HepG2 (cell line): ENCODE data around the gene ALPK3. TPM values are rescaled to one million over a fixed set of nuclear protein-coding genes. Genes with fewer than 3 reads are reported as not detected.
A peak's percentile ranks its signal among the peaks of the same experiment; 100 is the strongest.

Experiments used
- ATRX ChIP-seq: sonication (generic); formaldehyde crosslinking; IDR thresholded peaks from 2 replicates; pipeline ENCODE4 v1.4.0; 2020; ENCODE audit warnings: missing genetic modification reagents, borderline replicate concordance
- FOXA3 ChIP-seq: IDR thresholded peaks from 2 replicates; pipeline ENCODE4 v1.6.1; 2016; ENCODE audit warnings: missing genetic modification reagents, missing compliant biosample characterization
- GTF3A ChIP-seq: sonication (generic); formaldehyde crosslinking; conservative IDR thresholded peaks from 2 replicates; pipeline ENCODE4 v1.4.0; 2020; ENCODE audit warnings: mild to moderate bottlenecking, missing genetic modification reagents
- HNRNPLL ChIP-seq: fragments of 200-400 bp; formaldehyde crosslinking; IDR thresholded peaks from 2 replicates; pipeline ENCODE4 v1.6.1; 2017; ENCODE audit warnings: mild to moderate bottlenecking, low read depth, low read length; ENCODE audit not compliant: poor library complexity, severe bottlenecking
- JUN ChIP-seq: sonication (generic); formaldehyde crosslinking; IDR thresholded peaks from 2 replicates; pipeline ENCODE4 v1.4.0; 2020; ENCODE audit warnings: mild to moderate bottlenecking, missing genetic modification reagents
- MAF1 ChIP-seq: sonication (generic); formaldehyde crosslinking; IDR thresholded peaks from 2 replicates; pipeline ENCODE4 v1.5.0; 2020; ENCODE audit warnings: missing genetic modification reagents, borderline replicate concordance
- NFYC ChIP-seq: IDR thresholded peaks from 2 replicates; pipeline ENCODE4 v1.6.1; 2016; ENCODE audit warnings: missing genetic modification reagents, missing compliant biosample characterization
- PTBP1 ChIP-seq: fragments of 200-400 bp; formaldehyde crosslinking; IDR thresholded peaks from 2 replicates; pipeline ENCODE4 v1.6.1; 2018; ENCODE audit warnings: low read length, low read depth; ENCODE audit not compliant: poor library complexity, severe bottlenecking
- SP2 ChIP-seq: sonication (generic); formaldehyde crosslinking; IDR thresholded peaks from 2 replicates; pipeline ENCODE4 v1.5.1; 2020; ENCODE audit warnings: mild to moderate bottlenecking, missing genetic modification reagents
- ZFP1 ChIP-seq: IDR thresholded peaks from 2 replicates; pipeline ENCODE4 v1.6.1; 2016
- ZFP41 ChIP-seq: sonication (generic); formaldehyde crosslinking; IDR thresholded peaks from 2 replicates; pipeline ENCODE4 v1.4.0; 2020; ENCODE audit warnings: mild to moderate bottlenecking, missing genetic modification reagents, borderline replicate concordance
- ZNF382 ChIP-seq: sonication (generic); formaldehyde crosslinking; IDR thresholded peaks from 2 replicates; pipeline ENCODE4 v1.5.0; 2020; ENCODE audit warnings: missing genetic modification reagents, mild to moderate bottlenecking, borderline replicate concordance
- ZNF512 ChIP-seq: sonication (generic); formaldehyde crosslinking; IDR thresholded peaks from 2 replicates; pipeline ENCODE4 v1.4.0; 2020; ENCODE audit warnings: mild to moderate bottlenecking, missing genetic modification reagents
- ZSCAN20 ChIP-seq: sonication (generic); formaldehyde crosslinking; IDR thresholded peaks from 2 replicates; pipeline ENCODE4 v1.4.0; 2020; ENCODE audit warnings: missing genetic modification reagents, mild to moderate bottlenecking, borderline replicate concordance
- polyA plus RNA-seq, 8 experiments: library from polyadenylated mRNA; depleted of rRNA in 3 of 8; stranded (reverse) in 7 of 8; unstranded in 1 of 8; fragments of >200 nt; fragmentation: Illumina TruSeq in 4 of 8; extraction: Trizol in 4 of 8; gene quantifications; 2 replicates each; pipeline versions ENCODE4 v1.2.1 to v1.2.3, GENCODE V29; 2011 to 2016; ENCODE audit warnings: low read depth in 4 of 8, missing spikeins in 1 of 8, mixed read lengths in 1 of 8; ENCODE audit not compliant: insufficient read depth in 1 of 8
- total RNA-seq, 5 experiments: library from RNA; depleted of rRNA; stranded (reverse); fragments of >200 nt; fragmentation: Illumina TruSeq; extraction: Trizol; gene quantifications; 2 replicates each; pipeline ENCODE4 v1.2.3, GENCODE V29; 2016; ENCODE audit warnings: low read depth in 1 of 5
- TF ChIP-seq, protein P1 (sequence below): sonication (generic); formaldehyde crosslinking; IDR thresholded peaks from 2 replicates; pipeline ENCODE4 v1.4.0; 2020; ENCODE audit warnings: missing genetic modification reagents, borderline replicate concordance
- TF ChIP-seq, protein P2 (sequence below): sonication (generic); formaldehyde crosslinking; IDR thresholded peaks from 2 replicates; pipeline ENCODE4 v1.4.0; 2020; ENCODE audit warnings: missing genetic modification reagents, borderline replicate concordance
- TF ChIP-seq, protein P3 (sequence below): IDR thresholded peaks from 2 replicates; pipeline ENCODE4 v1.6.1; 2016; ENCODE audit warnings: low read depth

The ALPK3 gene
- total and polyA plus RNA-seq, 2 of the 13 experiments (the other 11 are each of a cell fraction or from before 2014, with no cell fraction given), result 0.04 to 0.42 TPM

DNA sequence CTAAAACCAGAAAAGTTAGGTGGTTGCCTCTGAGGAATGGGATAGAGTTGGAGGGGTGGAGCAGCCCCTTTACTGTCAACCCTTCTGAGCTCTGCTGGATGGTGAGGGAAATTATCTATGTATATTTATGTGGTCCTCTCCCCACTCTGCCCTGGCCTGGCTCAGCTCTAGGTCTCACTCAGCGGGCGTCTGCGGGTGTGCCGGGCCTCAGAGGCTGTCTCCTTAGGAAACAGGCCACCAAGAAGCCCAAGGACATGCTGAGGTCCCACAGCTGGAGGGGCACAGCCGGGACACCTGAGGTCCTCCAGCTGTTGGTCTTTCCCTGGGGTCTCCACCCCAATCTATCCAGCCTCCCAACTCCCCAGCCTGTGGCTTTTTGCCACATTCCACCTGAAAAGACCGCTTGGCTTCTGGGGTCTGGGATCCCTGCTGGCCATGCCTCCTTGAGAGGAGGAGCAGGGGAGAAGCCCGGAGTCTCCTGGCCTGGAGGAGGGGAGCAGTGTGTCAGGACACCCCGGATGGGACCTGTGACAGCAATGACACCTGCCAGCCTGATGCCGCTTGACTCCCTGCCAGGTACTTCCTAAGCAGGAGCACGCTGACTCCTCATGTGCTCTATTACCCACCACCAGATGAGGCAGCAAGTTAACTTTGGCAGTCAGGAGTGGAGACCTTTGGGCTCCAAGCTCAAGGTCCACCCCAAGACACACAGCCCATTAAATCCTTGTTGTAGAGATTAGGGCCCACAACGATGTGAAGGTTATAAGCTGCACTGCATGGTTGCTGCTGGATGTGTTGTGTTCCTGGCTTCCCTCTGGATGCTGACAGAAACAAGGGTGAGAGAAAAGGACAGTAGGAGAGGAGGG is 67.0 kb downstream of the ALPK3 start, which contains the start of gene SLC28A1 (continued):
- no peak for TF ChIP-seq SP2 (CRISPR knock-in tag)
- no peak for TF ChIP-seq NFYC (CRISPR knock-in tag)
- TF ChIP-seq GTF3A (CRISPR knock-in tag), result no peak
- TF ChIP-seq, protein P1, sequence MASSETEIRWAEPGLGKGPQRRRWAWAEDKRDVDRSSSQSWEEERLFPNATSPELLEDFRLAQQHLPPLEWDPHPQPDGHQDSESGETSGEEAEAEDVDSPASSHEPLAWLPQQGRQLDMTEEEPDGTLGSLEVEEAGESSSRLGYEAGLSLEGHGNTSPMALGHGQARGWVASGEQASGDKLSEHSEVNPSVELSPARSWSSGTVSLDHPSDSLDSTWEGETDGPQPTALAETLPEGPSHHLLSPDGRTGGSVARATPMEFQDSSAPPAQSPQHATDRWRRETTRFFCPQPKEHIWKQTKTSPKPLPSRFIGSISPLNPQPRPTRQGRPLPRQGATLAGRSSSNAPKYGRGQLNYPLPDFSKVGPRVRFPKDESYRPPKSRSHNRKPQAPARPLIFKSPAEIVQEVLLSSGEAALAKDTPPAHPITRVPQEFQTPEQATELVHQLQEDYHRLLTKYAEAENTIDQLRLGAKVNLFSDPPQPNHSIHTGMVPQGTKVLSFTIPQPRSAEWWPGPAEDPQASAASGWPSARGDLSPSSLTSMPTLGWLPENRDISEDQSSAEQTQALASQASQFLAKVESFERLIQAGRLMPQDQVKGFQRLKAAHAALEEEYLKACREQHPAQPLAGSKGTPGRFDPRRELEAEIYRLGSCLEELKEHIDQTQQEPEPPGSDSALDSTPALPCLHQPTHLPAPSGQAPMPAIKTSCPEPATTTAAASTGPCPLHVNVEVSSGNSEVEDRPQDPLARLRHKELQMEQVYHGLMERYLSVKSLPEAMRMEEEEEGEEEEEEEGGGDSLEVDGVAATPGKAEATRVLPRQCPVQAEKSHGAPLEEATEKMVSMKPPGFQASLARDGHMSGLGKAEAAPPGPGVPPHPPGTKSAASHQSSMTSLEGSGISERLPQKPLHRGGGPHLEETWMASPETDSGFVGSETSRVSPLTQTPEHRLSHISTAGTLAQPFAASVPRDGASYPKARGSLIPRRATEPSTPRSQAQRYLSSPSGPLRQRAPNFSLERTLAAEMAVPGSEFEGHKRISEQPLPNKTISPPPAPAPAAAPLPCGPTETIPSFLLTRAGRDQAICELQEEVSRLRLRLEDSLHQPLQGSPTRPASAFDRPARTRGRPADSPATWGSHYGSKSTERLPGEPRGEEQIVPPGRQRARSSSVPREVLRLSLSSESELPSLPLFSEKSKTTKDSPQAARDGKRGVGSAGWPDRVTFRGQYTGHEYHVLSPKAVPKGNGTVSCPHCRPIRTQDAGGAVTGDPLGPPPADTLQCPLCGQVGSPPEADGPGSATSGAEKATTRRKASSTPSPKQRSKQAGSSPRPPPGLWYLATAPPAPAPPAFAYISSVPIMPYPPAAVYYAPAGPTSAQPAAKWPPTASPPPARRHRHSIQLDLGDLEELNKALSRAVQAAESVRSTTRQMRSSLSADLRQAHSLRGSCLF (CRISPR knock-in tag), result no peak
- no peak for TF ChIP-seq JUN (CRISPR knock-in tag)
- TF ChIP-seq MAF1 (CRISPR knock-in tag), result no peak
- TF ChIP-seq ZNF512 (CRISPR knock-in tag), result no peak
- no peak for TF ChIP-seq ZSCAN20 (CRISPR knock-in tag)
- TF ChIP-seq ZFP41 (CRISPR knock-in tag), result no peak
- no peak for TF ChIP-seq ZFP1 (CRISPR knock-in tag)
- TF ChIP-seq FOXA3 (CRISPR knock-in tag), result no peak
- TF ChIP-seq, protein P2, sequence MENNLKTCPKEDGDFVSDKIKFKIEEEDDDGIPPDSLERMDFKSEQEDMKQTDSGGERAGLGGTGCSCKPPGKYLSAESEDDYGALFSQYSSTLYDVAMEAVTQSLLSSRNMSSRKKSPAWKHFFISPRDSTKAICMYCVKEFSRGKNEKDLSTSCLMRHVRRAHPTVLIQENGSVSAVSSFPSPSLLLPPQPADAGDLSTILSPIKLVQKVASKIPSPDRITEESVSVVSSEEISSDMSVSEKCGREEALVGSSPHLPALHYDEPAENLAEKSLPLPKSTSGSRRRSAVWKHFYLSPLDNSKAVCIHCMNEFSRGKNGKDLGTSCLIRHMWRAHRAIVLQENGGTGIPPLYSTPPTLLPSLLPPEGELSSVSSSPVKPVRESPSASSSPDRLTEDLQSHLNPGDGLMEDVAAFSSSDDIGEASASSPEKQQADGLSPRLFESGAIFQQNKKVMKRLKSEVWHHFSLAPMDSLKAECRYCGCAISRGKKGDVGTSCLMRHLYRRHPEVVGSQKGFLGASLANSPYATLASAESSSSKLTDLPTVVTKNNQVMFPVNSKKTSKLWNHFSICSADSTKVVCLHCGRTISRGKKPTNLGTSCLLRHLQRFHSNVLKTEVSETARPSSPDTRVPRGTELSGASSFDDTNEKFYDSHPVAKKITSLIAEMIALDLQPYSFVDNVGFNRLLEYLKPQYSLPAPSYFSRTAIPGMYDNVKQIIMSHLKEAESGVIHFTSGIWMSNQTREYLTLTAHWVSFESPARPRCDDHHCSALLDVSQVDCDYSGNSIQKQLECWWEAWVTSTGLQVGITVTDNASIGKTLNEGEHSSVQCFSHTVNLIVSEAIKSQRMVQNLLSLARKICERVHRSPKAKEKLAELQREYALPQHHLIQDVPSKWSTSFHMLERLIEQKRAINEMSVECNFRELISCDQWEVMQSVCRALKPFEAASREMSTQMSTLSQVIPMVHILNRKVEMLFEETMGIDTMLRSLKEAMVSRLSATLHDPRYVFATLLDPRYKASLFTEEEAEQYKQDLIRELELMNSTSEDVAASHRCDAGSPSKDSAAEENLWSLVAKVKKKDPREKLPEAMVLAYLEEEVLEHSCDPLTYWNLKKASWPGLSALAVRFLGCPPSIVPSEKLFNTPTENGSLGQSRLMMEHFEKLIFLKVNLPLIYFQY (CRISPR knock-in tag), result peak; percentile 52; the same call in 1 of the 2 replicates
- TF ChIP-seq ZNF382 (CRISPR knock-in tag), result no peak
- TF ChIP-seq PTBP1, result no peak
- no peak for TF ChIP-seq HNRNPLL
- TF ChIP-seq ATRX, result no peak
- TF ChIP-seq, protein P3, sequence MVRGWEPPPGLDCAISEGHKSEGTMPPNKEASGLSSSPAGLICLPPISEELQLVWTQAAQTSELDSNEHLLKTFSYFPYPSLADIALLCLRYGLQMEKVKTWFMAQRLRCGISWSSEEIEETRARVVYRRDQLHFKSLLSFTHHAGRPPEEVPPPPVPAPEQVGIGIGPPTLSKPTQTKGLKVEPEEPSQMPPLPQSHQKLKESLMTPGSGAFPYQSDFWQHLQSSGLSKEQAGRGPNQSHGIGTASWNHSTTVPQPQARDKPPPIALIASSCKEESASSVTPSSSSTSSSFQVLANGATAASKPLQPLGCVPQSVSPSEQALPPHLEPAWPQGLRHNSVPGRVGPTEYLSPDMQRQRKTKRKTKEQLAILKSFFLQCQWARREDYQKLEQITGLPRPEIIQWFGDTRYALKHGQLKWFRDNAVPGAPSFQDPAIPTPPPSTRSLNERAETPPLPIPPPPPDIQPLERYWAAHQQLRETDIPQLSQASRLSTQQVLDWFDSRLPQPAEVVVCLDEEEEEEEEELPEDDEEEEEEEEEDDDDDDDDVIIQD, result no peak
